Anterior cingulate cortex (tissue), 58 donors: ENCODE results near the gene TOMM20.

Experiments
- DNase-seq, 58 donors: peaks; one replicate each; lab custom pipeline; 2025; lab: John Stamatoyannopoulos, UW

TOMM20 gene

GRCh38 chr1:235069577-235070563 lies 58.8 kb downstream of the TOMM20 start:
- DNase-seq: peak in 1 of 58 donors; percentile 23

GRCh38 chr1:235069176-235069575 lies 59.5 kb downstream of the TOMM20 start:
- DNase-seq: no peak

GRCh38 chr1:235068158-235069121 lies 60.2 kb downstream of the TOMM20 start:
- DNase-seq: peak in 1 of 58 donors; percentile 50

- DNase-seq: peak in 36 of 58 donors; percentile 6 to 89 (median 30)
Measured at GRCh38 chr1:235067396-235068157, 61.1 kb downstream of the TOMM20 start.

- DNase-seq: peak in 1 of 58 donors; percentile 22
Measured at GRCh38 chr1:235063068-235063765, 65.4 kb downstream of the TOMM20 start.

GRCh38 chr1:235060607-235061470 lies 67.8 kb downstream of the TOMM20 start:
- peak in 3 of 58 donors; percentile 8 to 46 (median 15) for DNase-seq
